Heart left ventricle (tissue), 16 donors: ENCODE data around the gene AUH. TPM values are rescaled to one million over a fixed set of nuclear protein-coding genes. Genes with fewer than 3 reads are reported as not detected.
"Not testable (repeated sequence)": the region's sequence is repeated elsewhere in the genome, so short reads cannot be mapped to it uniquely, and the experiment has no call there.

Source experiments
- ATAC-seq, 4 donors: fragments of 200-7000 bp; cut with Tn5 transposase; one replicate each; pipeline ENCODE4 v1.9.1; 2020 to 2022; ENCODE audit warnings: moderate library complexity in 4 of 4, mild to moderate bottlenecking in 3 of 4, moderate number of reproducible peaks in 1 of 4
- DNase-seq, 5 donors: peaks; one replicate each; pipeline ENCODE4 v3.0.0-alpha.2; 2020
- H3K27ac ChIP-seq, 12 donors: fragments of 200-600 bp; sonication (generic) in 4 of 12; one replicate each; pipeline versions ENCODE4 v1.5.0 to v1.8.0; 2016 to 2022; ENCODE audit warnings: mild to moderate bottlenecking in 2 of 12
- H3K27me3 ChIP-seq, 9 donors: fragments of 200-600 bp; sonication (generic) in 2 of 9; one replicate each; pipeline versions ENCODE4 v1.5.1 to v1.8.0; 2016 to 2022; ENCODE audit warnings: mild to moderate bottlenecking in 3 of 9
- H3K36me3 ChIP-seq, 9 donors: fragments of 200-600 bp; sonication (generic) in 2 of 9; one replicate each; pipeline versions ENCODE4 v1.5.0 to v1.8.0; 2018 to 2022; ENCODE audit warnings: mild to moderate bottlenecking in 2 of 9
- H3K4me1 ChIP-seq, 12 donors: fragments of 200-600 bp; sonication (generic) in 4 of 12; one replicate each; pipeline versions ENCODE4 v1.5.0 to v1.8.0; 2016 to 2022; ENCODE audit warnings: mild to moderate bottlenecking in 3 of 12
- H3K4me3 ChIP-seq, 12 donors: fragments of 200-600 bp; sonication (generic) in 4 of 12; one replicate each; pipeline versions ENCODE4 v1.5.0 to v1.8.0; 2017 to 2022; ENCODE audit warnings: mild to moderate bottlenecking in 9 of 12, moderate library complexity in 4 of 12
- H3K9me3 ChIP-seq, 12 donors: fragments of 200-600 bp; sonication (generic) in 4 of 12; one replicate each; pipeline versions ENCODE4 v1.5.0 to v1.8.0; 2016 to 2022; ENCODE audit warnings: mild to moderate bottlenecking in 1 of 12
- CTCF ChIP-seq, 12 donors: fragments of 200-600 bp; sonication (generic) in 4 of 12; IDR thresholded peaks; one replicate each; pipeline versions ENCODE4 v1.5.0 to v1.8.0; 2018 to 2022; ENCODE audit warnings: antibody characterized with exemption in 12 of 12, mild to moderate bottlenecking in 5 of 12
- POLR2A ChIP-seq, 2 donors: fragments of 450-650 bp; IDR thresholded peaks; one replicate each; pipeline ENCODE4 v1.6.1; 2017; ENCODE audit warnings: antibody characterized with exemption in 2 of 2, mild to moderate bottlenecking in 2 of 2, moderate library complexity in 2 of 2
- WGBS, 4 donors: extraction: QIAGEN DNeasy Blood & Tissue Kit in 2 of 4; methylation state at CpG; one replicate each; pipeline versions ENCODE4 v1.1.5 to v1.1.7; 2013 to 2018; 5-methylcytosine and 5-hydroxymethylcytosine counted together
- intact Hi-C, 10 donors: fragments of 100-400 bp; cut with DNase I; formaldehyde crosslinking; loops; one replicate each; pipeline versions ENCODE4 v1.11.1 to v1.14.2; 2022
- polyA plus RNA-seq, 2 donors: library from polyadenylated mRNA; stranded (reverse); fragments of 200-250 nt; gene quantifications; one replicate each; pipeline ENCODE4 v1.2.3, GENCODE V29; 2013
- total RNA-seq, 9 donors: library from RNA; depleted of rRNA in 2 of 9; stranded (reverse); fragments of >200 nt in 2 of 9; fragmentation: NEBNext Ultra II Directional in 3 of 9; extraction: Animal tissue kit (Norgen Biotek cat#: 25700) in 3 of 9; gene quantifications; one replicate each; pipeline versions ENCODE4 v1.1.0 to v1.2.4, GENCODE V29; 2016 to 2023
- donor health status: ischemic (EF 13 %, LVEDD 7.1; RV severe dilation, severe dysfunction).
- donor health status: healthy with polysubstance abuse.
- donor health status: DM: no; HTN: yes; CAD: no.
- donor health status: DM: no; HTN: no; CAD: no.
- donor health status: ischemic (EF 25% LVEDD 6.9; RV normal size, moderate dysfunction).
- donor health status: ischemic (EF 25% LVEDD 5.7; RV mildly dilated, moderate dysfunction).
- donor health status: healthy.
- donor health status: DM: yes; HTN: yes; CAD: no.
- donor health status: ischemic (EF 35%, LVEDD 5.7; RV mildly dilated, moderate dysfunction).
- donor health status: nonischemic (EF 11% LVEDD 7.7; RV severe dilation, severe dysfunction).
- donor health status: DM: yes; HTN: yes; CAD: no.
- donor health status: PGD.
- donor health status: ischemic (EF 29% LVEDD 5.4; RV normal size, mild dysfunction).
- donor health status: nonischemic (EF 23%, LVEDD 6.1; RV moderate dilation, normal function).

Gene AUH
- total and polyA plus RNA-seq, 11 donors: 19.0 to 54.7 (median 39.7) TPM

- DNase-seq (no peak), ATAC-seq (no peak)
- peaks cover 0 to 18% (median 0%) of the 10 kb centered on the region in 12 donors for H3K4me1 ChIP-seq
- 96 to 98% (median 96%) methylated on average over 5 of the region's 5 CpGs for WGBS, 4 donors
- H3K27me3 ChIP-seq: no peaks in the 10 kb centered on the region
- TF ChIP-seq POLR2A (IDR thresholded peaks at IDR 0.05) (no peak), CTCF (IDR thresholded peaks at IDR 0.05) (no peak)
- H3K4me3 ChIP-seq: no peak overlapping the region
- H3K9me3 ChIP-seq: no peaks in the 10 kb centered on the region
- no peak overlapping the region for H3K27ac ChIP-seq
- no peaks in the 10 kb centered on the region for H3K36me3 ChIP-seq
- intact Hi-C loops: no loop called here
Observed at GRCh38 chr9:91393826-91394225, 32.1 kb upstream of the AUH start.

GRCh38 chr9:91392435-91392834 lies 30.7 kb upstream of the AUH start:
- H3K4me1 ChIP-seq: peaks cover 0 to 18% (median 0%) of the 10 kb centered on the region in 12 donors
- TF ChIP-seq POLR2A (IDR thresholded peaks at IDR 0.05): no peak
- TF ChIP-seq CTCF (IDR thresholded peaks at IDR 0.05): no peak
- H3K27ac ChIP-seq: no peak overlapping the region
- 87 to 91% (median 88%) methylated on average over 1 of the region's 1 CpG for WGBS, 4 donors
- H3K27me3 ChIP-seq: no peaks in the 10 kb centered on the region
- DNase-seq: no peak
- H3K4me3 ChIP-seq: no peak overlapping the region
- no peak for ATAC-seq
- H3K36me3 ChIP-seq: no peaks in the 10 kb centered on the region
- intact Hi-C loops: no loop called here
- H3K9me3 ChIP-seq: no peaks in the 10 kb centered on the region

GRCh38 chr9:91391818-91392217 lies 30.1 kb upstream of the AUH start:
- TF ChIP-seq POLR2A (IDR thresholded peaks at IDR 0.05): no peak
- no peak for TF ChIP-seq CTCF (IDR thresholded peaks at IDR 0.05)
- Histone ChIP-seq H3K27me3 (no peaks in the 10 kb centered on the region), H3K9me3 (no peaks in the 10 kb centered on the region), H3K36me3 (no peaks in the 10 kb centered on the region), H3K4me3 (no peak overlapping the region), H3K27ac (no peak overlapping the region), H3K4me1 (peaks cover 0 to 18% (median 0%) of the 10 kb centered on the region in 12 donors)
- ATAC-seq (no peak), DNase-seq (no peak)
- intact Hi-C loops: no loop called here
- WGBS, 4 donors: 89 to 92% (median 90%) methylated on average over 2 of the region's 2 CpGs

- Histone ChIP-seq H3K9me3 (no peaks in the 10 kb centered on the region), H3K4me1 (peaks cover 0 to 18% (median 0%) of the 10 kb centered on the region in 12 donors), H3K36me3 (no peaks in the 10 kb centered on the region), H3K27ac (no peak overlapping the region), H3K27me3 (no peaks in the 10 kb centered on the region), H3K4me3 (no peak overlapping the region)
- DNase-seq: no peak
- TF ChIP-seq CTCF (IDR thresholded peaks at IDR 0.05) (no peak), POLR2A (IDR thresholded peaks at IDR 0.05) (no peak)
- no peak for ATAC-seq
- intact Hi-C loops: no loop called here
- WGBS, 4 donors: 51 to 62% (median 55%) methylated on average over 5 of the region's 5 CpGs
Observed at GRCh38 chr9:91391412-91391811, 29.7 kb upstream of the AUH start.

GRCh38 chr9:91389686-91390085 lies 28.0 kb upstream of the AUH start:
- H3K27ac ChIP-seq, H3K27me3 ChIP-seq: not testable (repeated sequence)
- WGBS, 4 donors: 96 to 98% (median 96%) methylated on average over 4 of the region's 4 CpGs

More at GRCh38 chr9:91389686-91390085, 28.0 kb upstream of the AUH start:
- ATAC-seq, H3K4me1 ChIP-seq, H3K9me3 ChIP-seq, intact Hi-C loops, H3K36me3 ChIP-seq, H3K4me3 ChIP-seq, DNase-seq: not testable (repeated sequence)
